Measurements from ENCODE around the gene PCDHA8. TPM values are rescaled to one million over a fixed set of nuclear protein-coding genes. Genes with fewer than 3 reads are reported as not detected.
A peak's percentile ranks its signal among the peaks of the same experiment; 100 is the strongest.
"Not testable (repeated sequence)": the region's sequence is repeated elsewhere in the genome, so short reads cannot be mapped to it uniquely, and the experiment has no call there.

Gene PCDHA8
- total RNA-seq (not detected), polyA plus RNA-seq (not detected)

DNA sequence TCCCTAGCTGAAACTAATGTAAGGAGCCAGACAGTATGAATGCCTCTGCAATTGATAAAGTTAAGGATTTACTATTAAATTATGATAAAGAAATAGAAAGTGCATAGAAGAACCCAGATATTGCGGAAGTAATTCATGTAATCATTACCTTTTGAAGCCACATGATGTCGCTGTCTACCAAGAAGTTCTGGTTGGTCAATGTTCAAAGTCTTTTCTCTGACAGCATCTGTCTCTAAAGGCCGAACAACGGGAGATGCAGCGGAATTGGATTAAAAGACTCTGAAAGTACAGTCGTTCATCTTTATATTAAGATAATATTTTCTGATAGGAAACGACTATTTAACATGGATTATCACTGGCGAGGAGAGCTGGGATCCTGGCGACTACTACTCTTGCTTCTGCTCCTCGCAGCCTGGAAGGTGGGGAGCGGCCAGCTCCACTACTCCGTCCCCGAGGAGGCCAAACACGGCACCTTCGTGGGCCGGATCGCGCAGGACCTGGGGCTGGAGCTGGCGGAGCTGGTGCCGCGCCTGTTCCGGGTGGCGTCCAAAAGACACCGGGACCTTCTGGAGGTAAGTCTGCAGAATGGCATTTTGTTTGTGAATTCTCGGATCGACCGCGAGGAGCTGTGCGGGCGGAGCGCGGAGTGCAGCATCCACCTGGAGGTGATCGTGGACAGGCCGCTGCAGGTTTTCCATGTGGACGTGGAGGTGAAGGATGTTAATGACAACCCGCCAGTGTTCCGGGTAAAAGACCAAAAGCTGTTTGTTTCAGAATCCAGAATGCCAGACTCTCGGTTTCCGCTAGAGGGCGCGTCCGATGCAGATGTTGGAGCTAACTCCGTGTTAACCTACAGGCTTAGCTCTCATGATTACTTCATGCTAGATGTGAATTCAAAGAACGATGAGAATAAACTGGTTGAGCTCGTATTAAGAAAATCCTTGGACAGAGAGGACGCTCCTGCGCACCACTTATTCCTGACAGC, at the start of gene PCDHA8:
PCDHA8 (plus strand) TSS at position 210 of the 985 bp plus-strand sequence; CDS start at position 345, 135 bp downstream.
- H3K36me3 Mint-ChIP-seq = peaks cover 0 to 1% of the 10 kb centered on the region in 2 donors
- no peaks in the 10 kb centered on the region for H3K4me1 Mint-ChIP-seq
- no peak within 1 kb of the TSS for H3K27ac Mint-ChIP-seq
- intact Hi-C loops (cut with micrococcal nuclease) = no loop called here
- POLR2A ChIA-PET (ENCODE audit: partially characterized antibody) = no interaction called here
- Histone ChIP-seq H3K27ac (ENCODE audit: low read depth, low read length) (no peak within 1 kb of the TSS), H3K4me3 (ENCODE audit: low read length in 2 of 2) (no peak within 1 kb of the TSS), H3K36me3 (ENCODE audit: insufficient read depth, low read length) (no peaks in the 10 kb centered on the region), H3K4me1 (ENCODE audit: insufficient read depth, low read length) (no peaks in the 10 kb centered on the region), H3K27me3 (ENCODE audit: insufficient read depth, low read length) (no peaks in the 10 kb centered on the region), H3K9me3 (ENCODE audit: control insufficient read depth in 1 of 2, low read length in 2 of 2) (no peaks in the 10 kb centered on the region)
- peak within 1 kb of the TSS in 3 of 8 donors; percentile 6 to 34 (median 17) for H3K4me3 Mint-ChIP-seq
- CTCF ChIA-PET (ENCODE audit: partially characterized antibody) = no interaction called here
- H3K27me3 Mint-ChIP-seq = peaks cover 2 to 10% of the 10 kb centered on the region in 2 donors
- peak in 1 of 5 donors; percentile 8 for DNase-seq
- peaks cover 0 to 44% (median 19%) of the 10 kb centered on the region in 8 donors for H3K9me3 Mint-ChIP-seq

DNA sequence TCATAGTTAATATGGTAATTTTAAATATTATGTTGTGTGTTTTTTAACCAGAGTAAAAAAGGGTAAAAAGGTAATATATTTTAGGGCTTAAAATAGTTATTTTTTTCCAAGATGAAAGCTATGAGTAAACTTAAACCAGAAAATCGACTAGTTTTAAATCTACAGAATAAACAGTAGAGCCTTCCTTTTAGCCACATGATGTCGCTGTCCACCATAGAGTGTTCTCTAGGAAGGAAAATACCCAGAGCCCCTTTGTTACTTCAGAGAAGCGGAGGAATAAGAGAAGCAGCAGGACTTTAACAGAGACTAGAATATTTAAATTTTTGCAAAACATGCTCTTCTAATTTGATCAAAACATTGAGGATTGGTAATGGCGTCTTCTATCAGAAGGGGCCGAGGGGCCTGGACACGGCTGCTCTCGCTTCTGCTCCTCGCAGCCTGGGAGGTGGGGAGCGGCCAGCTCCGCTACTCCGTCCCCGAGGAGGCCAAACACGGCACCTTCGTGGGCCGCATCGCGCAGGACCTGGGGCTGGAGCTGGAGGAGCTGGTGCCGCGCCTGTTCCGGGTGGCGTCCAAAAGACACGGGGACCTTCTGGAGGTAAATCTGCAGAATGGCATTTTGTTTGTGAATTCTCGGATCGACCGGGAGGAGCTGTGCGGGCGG, 46.3 kb upstream of the PCDHA8 start, which contains the start of gene PCDHA2:
PCDHA2 (plus strand) TSS at position 258 of the 664 bp plus-strand sequence.
- Mint-ChIP-seq H3K9me3 (peaks cover 4 to 74% (median 57%) of the 10 kb centered on the region in 8 donors), H3K27ac (no peak within 1 kb of the TSS), H3K4me1 (no peaks in the 10 kb centered on the region), H3K27me3 (peaks cover 17 to 19% of the 10 kb centered on the region in 2 donors), H3K36me3 (peaks cover under 1 to 12% of the 10 kb centered on the region in 2 donors), H3K4me3 (no peak within 1 kb of the TSS)
- DNase-seq = peak in 1 of 5 donors; percentile 6
- no peaks in the 10 kb centered on the region for H3K4me1 ChIP-seq (ENCODE audit: insufficient read depth, low read length)
- no peak within 1 kb of the TSS for H3K4me3 ChIP-seq (ENCODE audit: low read length in 2 of 2)
- H3K27ac ChIP-seq (ENCODE audit: low read depth, low read length) = no peak within 1 kb of the TSS
- peaks cover under 1% of the 10 kb centered on the region for H3K27me3 ChIP-seq (ENCODE audit: insufficient read depth, low read length)
- intact Hi-C loops (cut with micrococcal nuclease) = no loop called here
- POLR2A ChIA-PET (ENCODE audit: partially characterized antibody) = no interaction called here
- H3K36me3 ChIP-seq (ENCODE audit: insufficient read depth, low read length) = no peaks in the 10 kb centered on the region
- CTCF ChIA-PET (ENCODE audit: partially characterized antibody) = no interaction called here
- no peaks in the 10 kb centered on the region for H3K9me3 ChIP-seq (ENCODE audit: control insufficient read depth in 1 of 2, low read length in 2 of 2)

DNA sequence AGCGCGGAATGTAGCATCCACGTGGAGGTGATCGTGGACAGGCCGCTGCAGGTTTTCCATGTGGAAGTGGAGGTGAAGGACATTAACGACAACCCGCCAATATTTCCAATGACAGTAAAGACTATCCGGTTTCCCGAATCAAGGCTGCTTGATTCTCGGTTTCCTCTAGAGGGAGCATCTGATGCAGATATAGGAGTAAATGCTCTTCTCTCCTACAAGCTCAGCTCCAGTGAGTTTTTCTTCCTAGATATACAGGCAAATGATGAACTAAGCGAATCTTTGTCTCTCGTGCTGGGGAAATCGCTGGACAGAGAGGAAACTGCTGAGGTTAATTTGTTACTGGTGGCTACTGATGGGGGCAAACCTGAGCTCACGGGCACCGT, 45.7 kb upstream of the PCDHA8 start:
- Histone ChIP-seq H3K27ac (ENCODE audit: low read depth, low read length) (no peak overlapping the region), H3K27me3 (ENCODE audit: insufficient read depth, low read length) (peaks cover 5% of the 10 kb centered on the region), H3K4me1 (ENCODE audit: insufficient read depth, low read length) (no peaks in the 10 kb centered on the region), H3K4me3 (ENCODE audit: low read length in 2 of 2) (no peak overlapping the region), H3K36me3 (ENCODE audit: insufficient read depth, low read length) (no peaks in the 10 kb centered on the region), H3K9me3 (ENCODE audit: control insufficient read depth in 1 of 2, low read length in 2 of 2) (no peaks in the 10 kb centered on the region)
- no peak for DNase-seq
- peaks cover 4 to 76% (median 58%) of the 10 kb centered on the region in 8 donors for H3K9me3 Mint-ChIP-seq
- peaks cover 17 to 20% of the 10 kb centered on the region in 2 donors for H3K27me3 Mint-ChIP-seq
- POLR2A ChIA-PET (ENCODE audit: partially characterized antibody) = no interaction called here
- peaks cover 0 to 11% of the 10 kb centered on the region in 2 donors for H3K36me3 Mint-ChIP-seq
- no peak overlapping the region for H3K4me3 Mint-ChIP-seq
- CTCF ChIA-PET (ENCODE audit: partially characterized antibody) = no interaction called here
- no peak overlapping the region for H3K27ac Mint-ChIP-seq
- H3K4me1 Mint-ChIP-seq = no peaks in the 10 kb centered on the region
- intact Hi-C loops (cut with micrococcal nuclease) = no loop called here

DNA sequence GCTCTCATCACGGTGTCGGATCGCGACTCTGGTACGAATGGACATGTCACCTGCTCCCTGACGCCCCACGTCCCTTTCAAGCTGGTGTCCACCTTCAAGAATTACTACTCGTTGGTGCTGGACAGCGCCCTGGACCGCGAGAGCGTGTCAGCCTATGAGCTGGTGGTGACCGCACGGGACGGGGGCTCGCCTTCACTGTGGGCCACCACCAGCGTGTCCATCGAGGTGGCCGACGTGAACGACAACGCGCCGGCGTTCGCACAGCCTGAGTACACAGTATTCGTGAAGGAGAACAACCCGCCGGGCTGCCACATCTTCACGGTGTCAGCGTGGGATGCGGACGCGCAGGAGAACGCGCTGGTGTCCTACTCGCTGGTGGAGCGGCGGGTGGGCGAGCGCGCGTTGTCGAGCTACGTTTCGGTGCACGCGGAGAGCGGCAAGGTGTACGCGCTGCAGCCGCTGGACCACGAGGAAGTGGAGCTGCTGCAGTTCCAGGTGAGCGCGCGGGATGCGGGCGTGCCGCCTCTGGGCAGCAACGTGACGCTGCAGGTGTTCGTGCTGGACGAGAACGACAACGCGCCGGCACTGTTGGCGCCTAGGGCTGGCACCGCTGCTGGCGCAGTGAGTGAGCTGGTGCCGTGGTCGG, 44.8 kb upstream of the PCDHA8 start:
- POLR2A ChIA-PET (ENCODE audit: partially characterized antibody); H3K36me3 Mint-ChIP-seq; H3K4me3 Mint-ChIP-seq; H3K27ac Mint-ChIP-seq; H3K27ac ChIP-seq (ENCODE audit: low read depth, low read length); H3K4me3 ChIP-seq (ENCODE audit: low read length in 2 of 2); H3K27me3 ChIP-seq (ENCODE audit: insufficient read depth, low read length); H3K36me3 ChIP-seq (ENCODE audit: insufficient read depth, low read length); H3K9me3 ChIP-seq (ENCODE audit: control insufficient read depth in 1 of 2, low read length in 2 of 2); CTCF ChIA-PET (ENCODE audit: partially characterized antibody); H3K4me1 ChIP-seq (ENCODE audit: insufficient read depth, low read length); intact Hi-C loops (cut with micrococcal nuclease); H3K4me1 Mint-ChIP-seq: not testable (repeated sequence)
- peak in 1 of 5 donors; percentile 30 for DNase-seq
- Mint-ChIP-seq H3K27me3 (peaks cover 17 to 18% of the 10 kb centered on the region in 2 donors), H3K9me3 (peaks cover 4 to 76% (median 62%) of the 10 kb centered on the region in 8 donors)

GRCh38 chr5:140796718-140797095, 44.3 kb upstream of the PCDHA8 start:
- peaks cover 0 to 4% of the 10 kb centered on the region in 2 donors for H3K9me3 ChIP-seq (ENCODE audit: control insufficient read depth in 1 of 2, low read length in 2 of 2)
- POLR2A ChIA-PET (ENCODE audit: partially characterized antibody) = no interaction called here
- no peaks in the 10 kb centered on the region for H3K36me3 ChIP-seq (ENCODE audit: insufficient read depth, low read length)
- no peaks in the 10 kb centered on the region for H3K4me1 Mint-ChIP-seq
- no peaks in the 10 kb centered on the region for H3K4me1 ChIP-seq (ENCODE audit: insufficient read depth, low read length)
- H3K27me3 Mint-ChIP-seq = peaks cover 16% of the 10 kb centered on the region in 2 donors
- H3K4me3 ChIP-seq (ENCODE audit: low read length in 2 of 2) = no peak overlapping the region
- no peak for DNase-seq
- no peak overlapping the region for H3K27ac Mint-ChIP-seq
- H3K9me3 Mint-ChIP-seq = peaks cover 4 to 76% (median 60%) of the 10 kb centered on the region in 8 donors
- H3K27ac ChIP-seq (ENCODE audit: low read depth, low read length) = no peak overlapping the region
- peaks cover 0 to 6% of the 10 kb centered on the region in 2 donors for H3K36me3 Mint-ChIP-seq
- intact Hi-C loops (cut with micrococcal nuclease) = no loop called here
- CTCF ChIA-PET (ENCODE audit: partially characterized antibody) = no interaction called here
- H3K27me3 ChIP-seq (ENCODE audit: insufficient read depth, low read length) = peaks cover 5% of the 10 kb centered on the region
- H3K4me3 Mint-ChIP-seq = no peak overlapping the region

GRCh38 chr5:140800816-140801493, 40.0 kb upstream of the PCDHA8 start, which contains the start of gene PCDHA3:
Gene PCDHA3, plus strand, starts transcription at chr5:140801057.
- Mint-ChIP-seq H3K27ac (peak within 1 kb of the TSS in 2 of 7 donors; percentile 53 to 64), H3K4me1 (no peaks in the 10 kb centered on the region), H3K36me3 (peaks cover 4 to 10% of the 10 kb centered on the region in 2 donors), H3K27me3 (peaks cover 7 to 18% of the 10 kb centered on the region in 2 donors), H3K9me3 (peaks cover 3 to 69% (median 49%) of the 10 kb centered on the region in 8 donors), H3K4me3 (no peak within 1 kb of the TSS)
- Histone ChIP-seq H3K36me3 (ENCODE audit: insufficient read depth, low read length) (no peaks in the 10 kb centered on the region), H3K4me3 (ENCODE audit: low read length in 2 of 2) (no peak within 1 kb of the TSS), H3K27me3 (ENCODE audit: insufficient read depth, low read length) (peaks cover 5% of the 10 kb centered on the region), H3K4me1 (ENCODE audit: insufficient read depth, low read length) (no peaks in the 10 kb centered on the region), H3K9me3 (ENCODE audit: control insufficient read depth in 1 of 2, low read length in 2 of 2) (peaks cover 0 to 4% of the 10 kb centered on the region in 2 donors), H3K27ac (ENCODE audit: low read depth, low read length) (no peak within 1 kb of the TSS)
- ChIA-PET POLR2A (ENCODE audit: partially characterized antibody) (no interaction called here), CTCF (ENCODE audit: partially characterized antibody) (no interaction called here)
- peak in 1 of 5 donors; percentile 9 for DNase-seq
- intact Hi-C loops (cut with micrococcal nuclease) = no loop called here
